Adrenal gland (tissue), 12 donors: ENCODE measurements around the gene GALNT12. TPM values are rescaled to one million over a fixed set of nuclear protein-coding genes. Genes with fewer than 3 reads are reported as not detected.

ENCODE experiments used
- DNase-seq, 7 donors: peaks; one replicate each; pipeline ENCODE4 v3.0.0-alpha.2; 2019 to 2020
- H3K27ac ChIP-seq, 5 donors: fragments of 200-600 bp; sonication (generic) in 4 of 5; 1 replicate in 3 of 5; 2 replicates in 2 of 5; pipeline versions ENCODE4 v1.5.1 to v1.8.0; 2016 to 2020; ENCODE audit warnings: mild to moderate bottlenecking in 1 of 5
- H3K27me3 ChIP-seq: fragments of 200-600 bp; 2 replicates; pipeline ENCODE4 v1.8.0; 2021
- H3K36me3 ChIP-seq, 2 donors: fragments of 200-600 bp; replicated peaks in 1 of 2; 1 replicate in 1 of 2; 2 replicates in 1 of 2; pipeline versions ENCODE4 v1.5.1 to v1.8.0; 2018 to 2022
- H3K4me1 ChIP-seq, 2 donors: fragments of 200-600 bp; replicated peaks in 1 of 2; 1 replicate in 1 of 2; 2 replicates in 1 of 2; pipeline versions ENCODE4 v1.5.1 to v1.8.0; 2018 to 2021
- H3K4me3 ChIP-seq, 4 donors: fragments of 200-600 bp; sonication (generic) in 3 of 4; one replicate each; pipeline ENCODE4 v1.5.1; 2016 to 2018
- H3K9me3 ChIP-seq, 3 donors: fragments of 200-600 bp; sonication (generic) in 1 of 3; replicated peaks in 1 of 3; 1 replicate in 2 of 3; 2 replicates in 1 of 3; pipeline versions ENCODE4 v1.5.1 to v1.8.0; 2016 to 2021
- POLR2A ChIP-seq, 2 donors: fragments of 450-650 bp; IDR thresholded peaks; one replicate each; pipeline ENCODE4 v1.6.1; 2017; ENCODE audit warnings: antibody characterized with exemption in 2 of 2, mild to moderate bottlenecking in 2 of 2, moderate library complexity in 1 of 2
- WGBS, 4 donors: extraction: QIAGEN DNeasy Blood & Tissue Kit in 2 of 4; methylation state at CpG; one replicate each; pipeline versions ENCODE4 v1.1.5 to v1.1.7; 2013 to 2017; 5-methylcytosine and 5-hydroxymethylcytosine counted together
- intact Hi-C, 2 donors: fragments of 100-400 bp; cut with DNase I; formaldehyde crosslinking; loops; one replicate each; pipeline versions ENCODE4 v1.14.1 to v1.15.0; 2022 to 2023
- polyA plus RNA-seq, 3 donors: library from polyadenylated mRNA; stranded (reverse); fragments of 200-250 nt in 2 of 3; fragments of 350-450 nt in 1 of 3; fragmentation: Illumina TruSeq in 1 of 3; extraction: RNeasy Lipid Tissue Mini Kit (QIAGEN cat#74804) in 1 of 3; gene quantifications; one replicate each; pipeline ENCODE4 v1.2.3, GENCODE V29; 2013 to 2014
- total RNA-seq, 9 donors: library from RNA; depleted of rRNA in 4 of 9; stranded (reverse); fragments of >200 nt in 4 of 9; fragments of 120-200 nt in 1 of 9; fragmentation: NEBNext Ultra II Directional in 1 of 9; extraction: Animal tissue kit (Norgen Biotek cat#: 25700) in 1 of 9; gene quantifications; one replicate each; pipeline versions ENCODE4 v1.1.0 to v1.2.4, GENCODE V29; 2013 to 2023
- TF ChIP-seq, protein P1 (sequence below), 6 experiments: fragments of 450-650 bp in 4 of 6; fragments of 200-600 bp in 2 of 6; sonication (generic) in 1 of 6; IDR thresholded peaks; 1 replicate in 5 of 6; 2 replicates in 1 of 6; pipeline versions ENCODE4 v1.5.1 to v1.8.0; 2016 to 2021; ENCODE audit warnings: antibody characterized with exemption in 6 of 6, mild to moderate bottlenecking in 2 of 6, moderate library complexity in 1 of 6
- donor health status: healthy with polysubstance abuse.
- donor health status: Bipolar disorder and iron deficiency.
- donor health status: DM: yes; HTN: yes; CAD: no.
- donor health status: DM: no; HTN: no; CAD: no.
- donor health status: DM: no; HTN: no; CAD: no.
- donor health status: DM: yes; HTN: yes; CAD: no.

The GALNT12 gene
- total and polyA plus RNA-seq, 12 donors: 1.1 to 20.6 (median 4.2) TPM

- peak in 2 of 7 donors; percentile 26 to 52 for DNase-seq
- H3K4me1 ChIP-seq: peaks cover 4 to 17% of the 10 kb centered on the region in 2 donors
- H3K27ac ChIP-seq: peak overlapping the region in 2 of 5 donors; percentile 8 to 23
- no peaks in the 10 kb centered on the region for H3K9me3 ChIP-seq
- no peak for TF ChIP-seq POLR2A (IDR thresholded peaks at IDR 0.05)
- TF ChIP-seq, protein P1, sequence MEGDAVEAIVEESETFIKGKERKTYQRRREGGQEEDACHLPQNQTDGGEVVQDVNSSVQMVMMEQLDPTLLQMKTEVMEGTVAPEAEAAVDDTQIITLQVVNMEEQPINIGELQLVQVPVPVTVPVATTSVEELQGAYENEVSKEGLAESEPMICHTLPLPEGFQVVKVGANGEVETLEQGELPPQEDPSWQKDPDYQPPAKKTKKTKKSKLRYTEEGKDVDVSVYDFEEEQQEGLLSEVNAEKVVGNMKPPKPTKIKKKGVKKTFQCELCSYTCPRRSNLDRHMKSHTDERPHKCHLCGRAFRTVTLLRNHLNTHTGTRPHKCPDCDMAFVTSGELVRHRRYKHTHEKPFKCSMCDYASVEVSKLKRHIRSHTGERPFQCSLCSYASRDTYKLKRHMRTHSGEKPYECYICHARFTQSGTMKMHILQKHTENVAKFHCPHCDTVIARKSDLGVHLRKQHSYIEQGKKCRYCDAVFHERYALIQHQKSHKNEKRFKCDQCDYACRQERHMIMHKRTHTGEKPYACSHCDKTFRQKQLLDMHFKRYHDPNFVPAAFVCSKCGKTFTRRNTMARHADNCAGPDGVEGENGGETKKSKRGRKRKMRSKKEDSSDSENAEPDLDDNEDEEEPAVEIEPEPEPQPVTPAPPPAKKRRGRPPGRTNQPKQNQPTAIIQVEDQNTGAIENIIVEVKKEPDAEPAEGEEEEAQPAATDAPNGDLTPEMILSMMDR (IDR thresholded peaks at IDR 0.05): no peak
- no peaks in the 10 kb centered on the region for H3K27me3 ChIP-seq
- WGBS, 4 donors: 82 to 91% (median 85%) methylated on average over 16 to 18 of the region's 18 CpGs
- H3K4me3 ChIP-seq: no peak overlapping the region
- no peaks in the 10 kb centered on the region for H3K36me3 ChIP-seq
- intact Hi-C loops: loop anchor here in 1 of 2 donors (5.0 kb wide), 1 partner anchor 475 kb away; no protein-coding TSS in a partner anchor
Measured at GRCh38 chr9:98791608-98792490, 15.6 kb upstream of the GALNT12 start.

DNA sequence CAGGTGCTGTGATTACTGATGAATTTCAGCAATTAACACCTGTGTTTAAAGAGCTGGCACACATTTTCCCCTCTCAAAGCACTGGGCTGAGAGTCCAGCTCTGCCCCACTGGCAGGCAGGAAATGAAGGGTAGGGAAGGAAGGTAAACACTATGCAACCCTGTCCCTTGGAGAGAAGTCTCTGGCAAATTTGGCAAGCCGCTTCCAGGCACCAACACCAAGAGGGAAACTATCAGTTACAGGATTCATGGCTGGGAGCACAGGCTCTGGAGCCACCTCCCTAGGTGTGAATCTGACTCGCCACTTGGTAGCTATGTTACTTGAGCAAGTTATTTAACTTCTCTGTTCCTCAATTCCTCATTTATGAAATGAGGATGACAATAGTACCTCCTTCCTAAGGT is 14.4 kb upstream of the GALNT12 start:
- no peaks in the 10 kb centered on the region for H3K9me3 ChIP-seq
- peaks cover 4 to 19% of the 10 kb centered on the region in 2 donors for H3K4me1 ChIP-seq
- no peak overlapping the region for H3K4me3 ChIP-seq
- no peak for TF ChIP-seq POLR2A (IDR thresholded peaks at IDR 0.05)
- TF ChIP-seq, protein P1 (IDR thresholded peaks at IDR 0.05): no peak
- H3K27ac ChIP-seq: no peak overlapping the region
- intact Hi-C loops: loop anchor here in 1 of 2 donors (5.0 kb wide), 1 partner anchor 476 kb away; no protein-coding TSS in a partner anchor
- H3K27me3 ChIP-seq: no peaks in the 10 kb centered on the region
- H3K36me3 ChIP-seq: no peaks in the 10 kb centered on the region
- 91 to 96% (median 92%) methylated on average over 2 of the region's 2 CpGs for WGBS, 4 donors
- DNase-seq: peak in 1 of 7 donors; percentile 39

- peaks cover 4 to 19% of the 10 kb centered on the region in 2 donors for H3K4me1 ChIP-seq
- intact Hi-C loops: loop anchor here in 1 of 2 donors (5.0 kb wide), 1 partner anchor 478 kb away; no protein-coding TSS in a partner anchor
- H3K27ac ChIP-seq: no peak overlapping the region
- H3K27me3 ChIP-seq: no peaks in the 10 kb centered on the region
- TF ChIP-seq POLR2A (IDR thresholded peaks at IDR 0.05): no peak
- TF ChIP-seq, protein P1 (IDR thresholded peaks at IDR 0.05): no peak
- 87 to 95% (median 89%) methylated on average over 2 to 3 of the region's 3 CpGs for WGBS, 4 donors
- H3K4me3 ChIP-seq: no peak overlapping the region
- H3K9me3 ChIP-seq: no peaks in the 10 kb centered on the region
- no peaks in the 10 kb centered on the region for H3K36me3 ChIP-seq
- no peak for DNase-seq
Measured at GRCh38 chr9:98794802-98795201, 12.7 kb upstream of the GALNT12 start.

GRCh38 chr9:98795295-98795955 is 12.0 kb upstream of the GALNT12 start:
- DNase-seq: no peak
- no peaks in the 10 kb centered on the region for H3K27me3 ChIP-seq
- no peaks in the 10 kb centered on the region for H3K36me3 ChIP-seq
- no peak overlapping the region for H3K27ac ChIP-seq
- TF ChIP-seq, protein P1 (IDR thresholded peaks at IDR 0.05): no peak
- no peak for TF ChIP-seq POLR2A (IDR thresholded peaks at IDR 0.05)
- intact Hi-C loops: no loop called here
- H3K4me3 ChIP-seq: peak overlapping the region in 3 of 4 donors; percentile 28 to 87 (median 60)
- H3K4me1 ChIP-seq: peaks cover 4 to 18% of the 10 kb centered on the region in 2 donors
- H3K9me3 ChIP-seq: no peaks in the 10 kb centered on the region
- WGBS, 4 donors: 65 to 76% (median 72%) methylated on average over 12 of the region's 12 CpGs
